OCI-LY7 (cell line): Measurements from ENCODE around the gene FLAD1.

ENCODE experiments used
- CTCF ChIP-seq: fragments of 200-600 bp; sonication (generic); conservative IDR thresholded peaks from 2 replicates; pipeline ENCODE4 v1.5.1; 2014; ENCODE audit warnings: mild to moderate bottlenecking, antibody characterized with exemption, low read length, moderate library complexity, mixed read lengths
- EZH2phosphoT487 ChIP-seq: fragments of 200-600 bp; sonication (generic); IDR thresholded peaks from 2 replicates; pipeline ENCODE4 v1.6.1; 2018; ENCODE audit warnings: low read depth, borderline replicate concordance, mild to moderate bottlenecking, mixed run types, antibody characterized with exemption, low read length, moderate library complexity, mixed read lengths

GRCh38 chr1:154966111-154966510 is 17.0 kb upstream of the FLAD1 start:
- no peak for TF ChIP-seq CTCF
- no peak for TF ChIP-seq EZH2phosphoT487
